ENCODE results near the gene HERC4.

DNA sequence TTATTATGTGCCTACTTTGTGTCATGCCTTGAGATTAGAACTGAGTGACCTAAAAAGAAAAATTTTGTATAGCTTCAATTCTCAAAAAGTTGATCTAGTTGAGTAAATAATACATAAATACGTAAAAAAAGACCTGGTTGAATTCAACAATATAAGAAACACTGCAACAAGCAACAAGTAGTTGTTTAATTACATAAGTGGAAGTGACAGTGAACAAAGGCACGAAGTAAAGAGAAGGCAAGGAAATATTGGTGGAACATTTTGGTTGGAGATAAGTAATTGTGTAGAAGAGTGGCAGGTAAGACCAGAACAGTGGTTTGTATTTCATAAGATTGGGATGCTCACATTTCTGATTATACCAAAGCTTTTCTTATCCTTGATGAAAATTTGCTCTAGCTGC lies 26.0 kb upstream of the HERC4 start:
- TF ChIP-seq POLR2AphosphoS5 (IDR thresholded peaks at IDR 0.05; ENCODE audit: low read depth, low read length) (no peak), POLR2A (IDR thresholded peaks at IDR 0.05; ENCODE audit: low read depth, low read length) (no peak), TAF1 (IDR thresholded peaks at IDR 0.05; ENCODE audit: borderline replicate concordance, low read depth, low read length) (no peak)

Measured in GM12892 (cell line).